Activated CD4-positive, alpha-beta T cell treated with anti-CD3 and anti-CD28 coated beads, Interleukin-2, amount 10 ng/mL, durations not matched to agents 24 days and 14 days (primary cell): ENCODE data around the gene ALG14. TPM values are rescaled to one million over a fixed set of nuclear protein-coding genes. Genes with fewer than 3 reads are reported as not detected.
"Not testable (repeated sequence)": the region's sequence is repeated elsewhere in the genome, so short reads cannot be mapped to it uniquely, and the experiment has no call there.

Experiments
- DNase-seq: peaks from one replicate; pipeline ENCODE4 v3.0.0; 2022
- H3K27ac Mint-ChIP-seq: one replicate; pipeline ENCODE4 v1.8.0; 2022; ENCODE audit warnings: mild to moderate bottlenecking, mixed read lengths
- H3K27me3 Mint-ChIP-seq: one replicate; pipeline ENCODE4 v1.8.0; 2022; ENCODE audit warnings: mixed read lengths
- H3K36me3 Mint-ChIP-seq: one replicate; pipeline ENCODE4 v1.8.0; 2022; ENCODE audit warnings: low read depth, mild to moderate bottlenecking, mixed read lengths
- H3K4me1 Mint-ChIP-seq: one replicate; pipeline ENCODE4 v1.8.0; 2021; ENCODE audit warnings: mixed read lengths
- H3K4me3 Mint-ChIP-seq: one replicate; pipeline ENCODE4 v1.8.0; 2022; ENCODE audit warnings: mild to moderate bottlenecking, moderate library complexity, mixed read lengths
- H3K9me3 Mint-ChIP-seq: one replicate; pipeline ENCODE4 v1.8.0; 2021; ENCODE audit warnings: mixed read lengths
- intact Hi-C: fragments of 100-400 bp; cut with micrococcal nuclease; formaldehyde crosslinking; loops from one replicate; pipeline ENCODE4 v1.15.1; 2023
- total RNA-seq: library from RNA; stranded (reverse); gene quantifications from 2 replicates; pipeline ENCODE4 v1.2.3, GENCODE V29; 2022

ALG14 gene
- total RNA-seq, 1 donor from 2014 or later, result 2.1 TPM

DNA sequence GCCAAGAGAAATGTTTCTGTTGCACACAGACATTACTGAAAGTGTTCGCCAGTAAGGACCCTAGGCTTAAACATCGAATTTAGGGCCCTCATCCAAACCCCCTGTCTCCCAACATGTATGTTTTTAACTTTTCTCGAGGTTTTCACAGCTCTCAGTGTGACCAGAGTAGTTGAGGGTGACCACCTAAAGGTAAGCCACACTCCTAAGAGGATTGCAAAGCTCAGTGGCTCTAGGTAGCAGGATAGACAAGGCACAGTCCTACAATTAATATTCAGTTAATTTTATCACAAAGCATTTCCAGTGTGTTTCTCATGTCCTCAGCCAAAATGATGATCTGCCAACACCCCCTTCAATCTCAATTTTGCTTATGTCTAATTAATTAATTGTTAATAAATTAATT, 695 bp upstream of the ALG14 start:
- Mint-ChIP-seq H3K27me3 (no peaks in the 10 kb centered on the region), H3K36me3 (no peaks in the 10 kb centered on the region), H3K4me1 (peaks cover 19% of the 10 kb centered on the region), H3K27ac (peak overlapping the region; percentile 94), H3K9me3 (no peaks in the 10 kb centered on the region), H3K4me3 (peak overlapping the region; percentile 91)
- DNase-seq, result no peak
- intact Hi-C loops, result loop anchor here (1.0 to 2.0 kb wide), 2 partner anchors 161 to 655 kb away; partner anchors contain the start of genes ABCD3 and RWDD3

DNA sequence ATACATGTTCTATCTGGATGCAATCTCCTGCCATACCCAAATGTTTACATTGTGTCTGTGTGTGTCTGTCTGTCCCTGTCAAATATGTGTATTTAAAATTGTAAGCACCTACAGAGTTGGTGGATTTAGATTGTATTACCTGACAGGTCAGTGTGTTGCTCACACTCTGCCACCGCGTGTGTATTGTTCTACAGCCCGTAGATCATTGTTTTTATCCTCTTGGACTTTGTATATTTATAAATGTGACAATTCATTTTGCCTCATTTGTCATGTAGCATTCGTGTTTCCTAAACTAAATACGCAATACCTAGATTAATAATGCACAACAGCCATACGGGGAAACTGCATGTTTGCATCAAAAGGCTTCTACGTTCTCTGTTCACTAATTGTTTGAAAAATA, 634 bp downstream of the ALG14 start:
- peak; percentile 57 for DNase-seq
- Mint-ChIP-seq H3K36me3 (no peaks in the 10 kb centered on the region), H3K27ac (peak overlapping the region; percentile 94), H3K4me3 (peak overlapping the region; percentile 91), H3K9me3 (no peaks in the 10 kb centered on the region), H3K4me1 (peaks cover 19% of the 10 kb centered on the region), H3K27me3 (no peaks in the 10 kb centered on the region)
- intact Hi-C loops, result loop anchor here (2.0 kb wide), 1 partner anchor 653 kb away; the partner anchor contains the start of gene ABCD3

DNA sequence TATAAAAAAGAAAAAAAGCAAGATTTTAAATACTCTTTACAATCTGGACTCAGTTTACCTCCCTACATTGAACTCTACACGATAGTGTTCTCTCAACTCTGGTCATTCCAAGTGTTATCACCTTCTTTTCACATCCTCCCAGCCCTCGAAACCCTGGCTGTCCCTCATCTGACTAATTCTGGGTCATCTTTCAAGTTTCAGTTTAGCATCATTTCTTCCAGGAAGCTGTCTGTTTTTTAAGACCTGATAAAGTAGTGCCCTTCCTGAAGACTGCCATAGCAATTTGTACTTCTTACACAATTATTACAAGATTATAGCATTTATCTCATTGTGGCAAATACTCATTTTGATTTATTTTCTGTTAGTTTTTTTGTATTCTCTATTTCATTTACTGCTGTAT, 1.2 kb downstream of the ALG14 start:
- Mint-ChIP-seq H3K36me3 (no peaks in the 10 kb centered on the region), H3K4me1 (peaks cover 19% of the 10 kb centered on the region), H3K27ac (peak overlapping the region; percentile 94), H3K9me3 (no peaks in the 10 kb centered on the region), H3K4me3 (peak overlapping the region; percentile 91), H3K27me3 (no peaks in the 10 kb centered on the region)
- intact Hi-C loops, result no loop called here
- no peak for DNase-seq

DNA sequence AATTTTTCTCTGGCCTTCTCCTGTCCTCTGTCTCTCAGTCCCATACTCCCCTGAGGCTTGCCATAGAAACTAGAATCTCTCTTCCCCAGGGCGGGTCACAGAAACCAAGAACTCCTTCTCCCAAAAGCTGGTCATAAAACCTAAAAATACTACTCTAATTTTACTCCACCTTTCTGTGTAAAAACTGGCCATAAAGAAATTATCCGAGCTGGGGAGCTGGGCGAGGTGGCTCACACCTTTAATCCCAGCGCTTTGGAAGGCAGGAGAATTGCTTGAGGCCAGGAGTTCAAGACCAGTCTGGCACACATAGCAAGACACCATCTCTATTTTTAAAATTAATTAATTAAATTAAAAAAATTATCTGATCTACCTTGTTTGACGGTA, 3.0 kb downstream of the ALG14 start:
- no peak overlapping the region for H3K27ac Mint-ChIP-seq
- H3K4me1 Mint-ChIP-seq, result peaks cover 19% of the 10 kb centered on the region
- no peaks in the 10 kb centered on the region for H3K9me3 Mint-ChIP-seq
- no peaks in the 10 kb centered on the region for H3K36me3 Mint-ChIP-seq
- intact Hi-C loops, result no loop called here
- DNase-seq, result no peak
- no peak overlapping the region for H3K4me3 Mint-ChIP-seq
- no peaks in the 10 kb centered on the region for H3K27me3 Mint-ChIP-seq

DNA sequence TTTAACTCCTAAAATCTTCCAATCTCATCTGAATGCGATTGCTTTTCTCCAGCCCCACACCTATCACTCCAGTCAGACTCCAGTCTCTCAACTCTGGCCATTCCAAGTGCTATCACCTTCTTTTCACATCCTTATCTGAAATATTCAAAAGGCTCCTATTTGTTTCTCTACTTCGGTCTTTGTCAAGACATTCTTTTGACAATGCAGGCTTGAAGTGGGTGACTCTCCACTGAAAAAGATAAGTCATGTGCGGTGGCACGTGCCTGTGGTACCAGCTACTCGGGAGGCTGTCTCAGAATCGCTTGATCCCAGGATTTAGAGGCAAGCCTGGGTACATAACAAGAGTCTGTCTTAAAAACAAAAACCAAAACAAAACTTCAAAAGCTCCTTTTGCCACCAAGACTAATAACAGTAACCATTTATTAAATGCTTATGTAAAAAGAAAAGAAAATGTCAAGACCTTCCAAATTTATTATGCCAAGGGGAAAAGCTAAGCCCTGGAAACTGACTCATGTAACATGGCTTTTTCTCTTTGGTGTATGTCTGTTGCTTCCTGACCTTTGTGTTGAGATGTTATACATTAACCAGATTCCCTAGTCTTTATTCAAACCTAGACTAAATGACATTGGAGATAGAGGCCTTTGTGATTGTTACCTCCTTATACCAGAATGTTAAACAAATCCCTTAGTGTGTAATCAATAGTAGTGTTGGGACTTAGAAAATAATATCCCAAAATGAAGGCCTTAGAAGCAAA, 3.6 kb downstream of the ALG14 start:
- Mint-ChIP-seq H3K4me3 (no peak overlapping the region), H3K9me3 (no peaks in the 10 kb centered on the region), H3K4me1 (peaks cover 19% of the 10 kb centered on the region), H3K27ac (no peak overlapping the region), H3K36me3 (no peaks in the 10 kb centered on the region), H3K27me3 (no peaks in the 10 kb centered on the region)
- intact Hi-C loops, result no loop called here
- no peak for DNase-seq

DNA sequence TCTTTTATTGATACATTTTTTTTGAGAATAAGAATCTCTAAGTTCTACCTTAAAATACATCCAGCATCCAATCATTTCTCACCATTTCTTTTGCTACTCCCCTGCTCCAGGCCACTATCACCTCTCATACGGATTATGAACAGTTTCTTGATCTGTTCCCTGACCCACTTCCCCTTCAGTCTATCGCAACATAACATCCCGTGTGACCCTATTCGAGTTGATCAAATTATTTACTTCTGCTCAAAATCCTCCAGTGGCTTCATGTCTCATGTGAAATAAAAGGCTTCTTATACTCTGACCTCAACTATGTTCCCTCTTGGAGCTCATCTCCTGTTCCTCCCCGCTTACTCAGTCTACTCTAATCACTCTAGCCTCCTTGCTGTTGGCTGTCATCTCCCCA, 5.2 kb downstream of the ALG14 start:
- H3K9me3 Mint-ChIP-seq, result no peaks in the 10 kb centered on the region
- no peak overlapping the region for H3K4me3 Mint-ChIP-seq
- no peaks in the 10 kb centered on the region for H3K27me3 Mint-ChIP-seq
- intact Hi-C loops, result no loop called here
- H3K27ac Mint-ChIP-seq, result no peak overlapping the region
- peaks cover 15% of the 10 kb centered on the region for H3K4me1 Mint-ChIP-seq
- DNase-seq, result no peak
- H3K36me3 Mint-ChIP-seq, result peaks cover 3% of the 10 kb centered on the region

DNA sequence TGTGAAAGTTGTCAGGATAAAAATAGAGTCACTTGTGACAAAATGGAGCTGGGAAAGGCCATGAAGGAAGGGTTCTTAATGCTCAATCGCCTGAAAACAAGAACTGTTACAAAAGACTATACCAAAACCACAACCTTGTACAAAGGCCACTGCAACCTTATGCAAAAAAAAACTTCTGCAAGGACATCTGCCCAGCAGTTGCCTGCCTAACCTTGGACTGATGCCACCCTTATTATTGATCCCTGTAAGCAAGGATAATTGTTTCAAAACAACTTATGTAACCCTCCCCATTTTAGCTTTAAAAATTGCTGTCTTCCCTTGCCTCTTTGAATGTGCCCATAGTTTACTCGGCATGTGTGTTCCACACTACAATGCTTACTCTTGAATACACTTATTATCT, 5.7 kb downstream of the ALG14 start:
- Mint-ChIP-seq H3K27ac (no peak overlapping the region), H3K36me3 (peaks cover 3% of the 10 kb centered on the region), H3K4me3 (no peak overlapping the region), H3K4me1 (peaks cover 10% of the 10 kb centered on the region), H3K27me3 (no peaks in the 10 kb centered on the region), H3K9me3 (no peaks in the 10 kb centered on the region)
- intact Hi-C loops, result no loop called here
- DNase-seq, result no peak

DNA sequence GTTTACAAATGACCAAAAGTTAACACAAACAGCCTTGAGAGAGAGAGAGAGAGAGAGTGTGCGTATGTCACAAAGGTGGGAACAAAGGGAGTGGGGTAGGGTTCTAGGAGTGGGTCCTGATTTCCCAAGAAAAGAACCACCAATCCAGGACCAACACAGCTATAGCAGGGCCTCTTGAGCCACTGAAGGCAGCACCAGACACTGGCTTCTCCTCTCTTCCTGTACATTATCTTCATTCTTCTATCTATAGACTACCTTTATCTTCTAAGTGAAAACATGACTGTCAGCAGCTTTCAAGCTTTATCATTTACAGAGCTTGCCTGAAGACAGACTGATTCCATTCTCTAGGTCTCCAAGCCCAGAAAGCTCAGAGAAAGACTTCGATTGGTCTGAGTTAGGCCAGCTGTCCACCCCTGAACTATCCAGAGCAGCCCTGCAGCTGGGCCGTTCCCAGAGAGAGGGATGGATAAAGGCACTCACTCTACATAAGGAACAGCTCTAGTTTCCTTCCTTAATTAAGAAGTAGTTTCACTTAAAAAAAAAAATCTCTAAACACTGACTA, 11.2 kb downstream of the ALG14 start:
- no peak overlapping the region for H3K27ac Mint-ChIP-seq
- H3K9me3 Mint-ChIP-seq, result no peaks in the 10 kb centered on the region
- peaks cover 3% of the 10 kb centered on the region for H3K36me3 Mint-ChIP-seq
- intact Hi-C loops, result no loop called here
- no peak for DNase-seq
- H3K27me3 Mint-ChIP-seq, result no peaks in the 10 kb centered on the region
- no peaks in the 10 kb centered on the region for H3K4me1 Mint-ChIP-seq
- no peak overlapping the region for H3K4me3 Mint-ChIP-seq

DNA sequence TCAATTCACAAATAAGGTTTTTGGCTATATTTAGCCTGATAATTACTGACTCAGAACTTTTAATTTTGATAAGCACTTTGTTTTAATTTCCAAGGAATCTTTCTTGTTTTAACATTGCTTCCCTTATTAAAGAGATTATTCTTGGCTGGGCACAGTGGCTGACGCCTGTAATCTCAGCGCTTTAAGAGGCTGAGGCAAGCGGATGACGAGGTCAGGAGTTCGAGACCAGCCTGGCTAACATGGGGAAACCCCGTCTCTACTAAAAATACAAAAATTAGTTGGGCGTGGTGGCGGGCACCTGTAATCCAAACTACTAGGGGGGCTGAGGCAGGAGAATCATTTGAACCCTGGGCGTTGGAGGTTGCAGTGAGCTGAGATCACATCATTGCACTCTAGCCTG, 13.8 kb downstream of the ALG14 start:
- no peak for DNase-seq
- Mint-ChIP-seq H3K4me3 (no peak overlapping the region), H3K27me3 (no peaks in the 10 kb centered on the region), H3K27ac (no peak overlapping the region), H3K36me3 (peaks cover 3% of the 10 kb centered on the region), H3K4me1 (no peaks in the 10 kb centered on the region), H3K9me3 (no peaks in the 10 kb centered on the region)
- intact Hi-C loops, result no loop called here

DNA sequence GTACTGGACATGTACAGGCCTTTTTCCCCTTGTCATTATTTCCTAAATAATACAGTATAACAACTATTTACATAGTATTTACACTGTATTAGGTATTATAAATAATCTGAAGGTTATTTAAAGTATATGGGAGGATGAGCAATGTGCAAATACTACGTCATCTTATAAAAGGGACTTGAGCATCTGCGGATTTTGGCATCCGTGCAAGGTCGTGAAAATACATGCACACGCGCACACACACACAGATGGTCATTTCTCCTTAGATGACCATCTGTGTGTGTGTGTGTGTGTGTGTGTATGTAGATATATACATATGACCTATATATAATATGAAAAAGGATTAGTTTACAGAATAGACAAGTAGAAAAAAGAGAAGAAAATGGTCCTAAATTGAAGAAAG, 15.4 kb downstream of the ALG14 start:
- no peak overlapping the region for H3K4me3 Mint-ChIP-seq
- no peaks in the 10 kb centered on the region for H3K4me1 Mint-ChIP-seq
- no peaks in the 10 kb centered on the region for H3K9me3 Mint-ChIP-seq
- H3K36me3 Mint-ChIP-seq, result no peaks in the 10 kb centered on the region
- no peak overlapping the region for H3K27ac Mint-ChIP-seq
- no peaks in the 10 kb centered on the region for H3K27me3 Mint-ChIP-seq
- DNase-seq, result no peak
- intact Hi-C loops, result no loop called here

DNA sequence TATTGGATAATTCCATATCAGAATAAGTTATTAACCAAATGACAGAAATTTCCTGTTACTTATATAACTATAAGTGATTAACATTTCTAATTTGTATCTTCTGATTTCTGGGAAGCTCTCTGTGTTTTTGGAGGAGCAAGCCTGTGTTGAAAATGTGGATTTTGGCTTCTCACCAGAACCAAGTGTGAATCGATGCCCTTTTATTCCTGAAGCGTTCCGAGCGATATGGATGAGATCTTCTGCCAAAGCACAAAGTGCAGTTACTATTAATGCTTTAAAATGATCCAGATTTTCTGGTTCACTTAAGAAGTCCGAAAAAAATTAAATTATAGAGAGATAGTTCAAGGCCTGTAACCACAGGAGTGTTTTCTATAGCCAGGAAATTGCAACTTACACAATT, 22.8 kb downstream of the ALG14 start:
- no peak overlapping the region for H3K4me3 Mint-ChIP-seq
- no peaks in the 10 kb centered on the region for H3K9me3 Mint-ChIP-seq
- intact Hi-C loops, result loop anchor here (10.0 kb wide), 1 partner anchor 125 kb away; the partner anchor contains the start of gene CNN3
- DNase-seq, result no peak
- H3K36me3 Mint-ChIP-seq, result no peaks in the 10 kb centered on the region
- no peaks in the 10 kb centered on the region for H3K4me1 Mint-ChIP-seq
- H3K27ac Mint-ChIP-seq, result no peak overlapping the region
- no peaks in the 10 kb centered on the region for H3K27me3 Mint-ChIP-seq

DNA sequence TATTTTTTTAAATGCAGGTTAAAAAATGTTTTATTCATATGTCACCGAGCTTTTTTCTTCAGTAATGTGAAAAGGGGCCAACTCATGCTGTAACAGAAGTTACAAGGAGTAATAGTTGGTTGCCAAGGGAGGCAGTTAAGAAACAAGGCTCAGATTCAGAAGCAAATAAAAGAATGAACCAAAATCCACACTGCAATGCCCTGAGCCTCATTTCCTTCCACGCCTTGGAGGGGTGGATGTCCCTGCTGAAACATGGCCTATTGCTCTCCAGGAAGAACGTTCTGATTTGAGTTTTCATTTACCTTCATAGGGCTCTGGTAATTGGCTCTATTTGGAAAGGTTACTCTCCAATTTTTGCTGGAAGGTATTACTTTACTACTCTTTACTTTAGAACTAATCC, 24.4 kb downstream of the ALG14 start:
- H3K27ac Mint-ChIP-seq, result no peak overlapping the region
- no peaks in the 10 kb centered on the region for H3K36me3 Mint-ChIP-seq
- no peaks in the 10 kb centered on the region for H3K4me1 Mint-ChIP-seq
- intact Hi-C loops, result loop anchor here (10.0 kb wide), 1 partner anchor 124 kb away; the partner anchor contains the start of gene CNN3
- DNase-seq, result no peak
- no peaks in the 10 kb centered on the region for H3K9me3 Mint-ChIP-seq
- H3K4me3 Mint-ChIP-seq, result no peak overlapping the region
- H3K27me3 Mint-ChIP-seq, result no peaks in the 10 kb centered on the region

DNA sequence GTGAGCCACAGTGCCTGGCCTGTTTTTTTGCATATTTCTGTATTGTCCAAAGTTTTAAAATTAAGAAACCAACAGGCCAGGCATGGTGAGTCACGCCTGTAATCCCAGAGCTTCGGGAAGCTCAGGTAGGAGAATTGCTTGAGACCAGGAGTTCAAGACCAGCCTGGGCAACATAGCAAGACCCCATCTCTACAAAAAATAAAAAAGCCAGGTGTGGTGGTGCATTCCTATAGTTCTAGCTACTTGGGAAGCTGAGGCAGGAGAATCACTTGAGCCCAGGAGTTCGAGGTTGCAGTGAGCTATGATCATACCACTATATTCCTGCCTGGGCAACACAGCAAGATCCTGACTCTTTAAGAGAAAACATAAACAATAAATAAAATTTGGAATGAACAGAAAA, 25.1 kb downstream of the ALG14 start:
- not testable (repeated sequence) for H3K27ac Mint-ChIP-seq, H3K36me3 Mint-ChIP-seq, H3K4me3 Mint-ChIP-seq, H3K4me1 Mint-ChIP-seq, H3K9me3 Mint-ChIP-seq, H3K27me3 Mint-ChIP-seq, DNase-seq
- intact Hi-C loops, result loop anchor here (10.0 kb wide), 1 partner anchor 123 kb away; the partner anchor contains the start of gene CNN3

DNA sequence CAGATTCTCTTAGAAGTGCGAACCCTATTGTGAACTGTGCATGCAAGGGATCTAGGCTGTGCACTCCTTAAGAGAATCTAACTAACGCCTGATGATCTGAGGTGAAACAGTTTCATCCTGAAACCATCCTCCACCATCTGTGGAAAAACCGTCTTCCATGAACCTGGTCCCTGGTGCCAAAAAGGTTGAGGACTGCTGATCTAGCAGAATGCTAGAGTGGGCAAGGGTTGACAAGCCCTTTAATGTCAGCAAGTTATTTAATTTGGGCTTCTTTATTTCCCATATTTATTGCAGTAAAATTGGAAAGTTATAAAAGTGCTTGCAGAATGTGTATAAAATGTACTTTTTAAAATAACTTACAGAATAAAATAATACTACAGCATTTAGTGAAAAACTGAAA, 26.4 kb downstream of the ALG14 start:
- intact Hi-C loops, result loop anchor here (1.0 to 10.0 kb wide), 2 partner anchors 17 to 122 kb away; partner anchors contain the start of gene CNN3

More for the DNA sequence above, 26.4 kb downstream of the ALG14 start:
- Mint-ChIP-seq H3K4me3 (no peak overlapping the region), H3K27ac (no peak overlapping the region), H3K9me3 (no peaks in the 10 kb centered on the region), H3K27me3 (no peaks in the 10 kb centered on the region), H3K4me1 (no peaks in the 10 kb centered on the region), H3K36me3 (no peaks in the 10 kb centered on the region)
- no peak for DNase-seq
